Natural killer cell (primary cell): ENCODE measurements around the gene BEST2. TPM values are rescaled to one million over a fixed set of nuclear protein-coding genes. Genes with fewer than 3 reads are reported as not detected.
"Not testable (repeated sequence)": the region's sequence is repeated elsewhere in the genome, so short reads cannot be mapped to it uniquely, and the experiment has no call there.

ENCODE experiments used
- ATAC-seq, 3 donors: fragments of 150-1000 bp in 2 of 3; fragments of 200-7000 bp in 1 of 3; cut with Tn5 transposase; 1 replicate in 1 of 3; 2 replicates in 2 of 3; pipeline ENCODE4 v1.10.0; 2021; ENCODE audit warnings: mild to moderate bottlenecking in 2 of 3, moderate library complexity in 2 of 3
- DNase-seq, 2 donors: peaks; one replicate each; pipeline versions ENCODE4 v3.0.0 to v3.0.0-alpha.2; 2013 to 2021; ENCODE audit warnings: mixed read lengths in 1 of 2
- H3K27ac ChIP-seq: one replicate; pipeline ENCODE4 v1.5.1; 2013; ENCODE audit warnings: mild to moderate bottlenecking, low read length
- H3K27me3 ChIP-seq: one replicate; pipeline ENCODE4 v1.6.1; 2013; ENCODE audit warnings: low read length; ENCODE audit not compliant: control insufficient read depth, insufficient read depth
- H3K36me3 ChIP-seq: one replicate; pipeline ENCODE4 v1.6.1; 2013; ENCODE audit warnings: low read length; ENCODE audit not compliant: control insufficient read depth, insufficient read depth
- H3K4me1 ChIP-seq: one replicate; pipeline ENCODE4 v1.6.1; 2013; ENCODE audit warnings: low read length; ENCODE audit not compliant: control insufficient read depth, insufficient read depth
- H3K4me3 ChIP-seq: one replicate; pipeline ENCODE4 v1.5.1; 2013; ENCODE audit warnings: low read length
- H3K9me3 ChIP-seq: one replicate; pipeline ENCODE4 v1.6.1; 2013; ENCODE audit warnings: low read length; ENCODE audit not compliant: control insufficient read depth, insufficient read depth
- H3K27ac Mint-ChIP-seq, 2 donors: one replicate each; pipeline ENCODE4 v1.8.0; 2022; ENCODE audit warnings: mild to moderate bottlenecking in 2 of 2, mixed read lengths in 2 of 2, moderate library complexity in 1 of 2
- H3K27me3 Mint-ChIP-seq, 2 donors: one replicate each; pipeline ENCODE4 v1.8.0; 2022; ENCODE audit warnings: low read depth in 2 of 2, mixed read lengths in 2 of 2
- H3K36me3 Mint-ChIP-seq: one replicate; pipeline ENCODE4 v1.8.0; 2022; ENCODE audit warnings: mixed read lengths
- H3K4me1 Mint-ChIP-seq, 2 donors: one replicate each; pipeline ENCODE4 v1.8.0; 2022; ENCODE audit warnings: mixed read lengths in 2 of 2
- H3K4me3 Mint-ChIP-seq: one replicate; pipeline ENCODE4 v1.8.0; 2022; ENCODE audit warnings: mild to moderate bottlenecking, moderate library complexity, mixed read lengths
- H3K9me3 Mint-ChIP-seq, 2 donors: one replicate each; pipeline ENCODE4 v1.8.0; 2022; ENCODE audit warnings: mixed read lengths in 2 of 2
- CTCF ChIP-seq: fragments of 200-600 bp; IDR thresholded peaks from one replicate; pipeline ENCODE4 v1.8.0; 2022; ENCODE audit warnings: antibody characterized with exemption
- WGBS: methylation state at CpG from one replicate; pipeline ENCODE4 v1.1.7; 2013; ENCODE audit warnings: missing lambda C conversion rate; ENCODE audit not compliant: insufficient coverage; 5-methylcytosine and 5-hydroxymethylcytosine counted together
- intact Hi-C: fragments of 100-400 bp; cut with micrococcal nuclease; formaldehyde crosslinking; loops from one replicate; pipeline ENCODE4 v1.14.2; 2022
- total RNA-seq, 4 donors: library from RNA; stranded (reverse); fragments of 120-200 nt in 1 of 4; gene quantifications; one replicate each; pipeline versions ENCODE4 v1.2.3 to v1.2.4, GENCODE V29; 2013 to 2022

Gene BEST2
- total RNA-seq, 3 donors from 2014 or later (not counting 1 experiment from before 2014, with no cell fraction given): not detected

DNA sequence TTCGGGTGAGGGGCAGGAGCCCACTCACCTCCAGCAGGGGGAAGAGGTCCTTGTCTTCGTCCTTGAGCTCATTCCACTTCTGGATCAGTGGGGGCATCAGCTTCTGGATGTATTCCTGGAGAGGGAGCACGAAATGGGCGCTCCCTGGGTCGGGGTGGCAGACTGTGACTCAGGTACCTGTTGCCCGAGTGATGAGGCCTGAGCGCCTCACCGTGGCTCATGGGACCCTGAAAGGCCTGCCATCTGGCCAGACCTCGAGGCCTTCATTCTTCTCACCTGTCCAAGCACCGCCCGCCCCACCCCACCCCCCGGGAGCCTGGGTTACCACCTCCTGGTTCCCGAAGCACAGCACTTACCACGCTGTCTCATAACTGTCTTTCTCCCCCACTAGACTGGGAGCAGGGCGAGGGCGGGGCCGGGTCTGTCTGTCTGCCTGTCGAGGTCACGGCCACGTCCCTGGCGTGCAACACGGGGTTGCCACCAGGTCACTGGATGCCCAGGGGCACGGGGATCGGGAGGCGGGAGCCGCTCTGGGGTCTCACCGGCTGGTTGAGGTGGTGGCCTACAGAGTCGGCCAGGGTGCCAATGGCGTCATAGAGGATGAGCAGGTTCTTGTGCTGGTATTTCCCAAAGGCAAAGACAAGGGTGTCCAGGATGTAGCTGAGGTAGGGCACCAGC lies 45.8 kb upstream of the BEST2 start:
- no peak overlapping the region for H3K27ac Mint-ChIP-seq
- intact Hi-C loops: no loop called here

DNA sequence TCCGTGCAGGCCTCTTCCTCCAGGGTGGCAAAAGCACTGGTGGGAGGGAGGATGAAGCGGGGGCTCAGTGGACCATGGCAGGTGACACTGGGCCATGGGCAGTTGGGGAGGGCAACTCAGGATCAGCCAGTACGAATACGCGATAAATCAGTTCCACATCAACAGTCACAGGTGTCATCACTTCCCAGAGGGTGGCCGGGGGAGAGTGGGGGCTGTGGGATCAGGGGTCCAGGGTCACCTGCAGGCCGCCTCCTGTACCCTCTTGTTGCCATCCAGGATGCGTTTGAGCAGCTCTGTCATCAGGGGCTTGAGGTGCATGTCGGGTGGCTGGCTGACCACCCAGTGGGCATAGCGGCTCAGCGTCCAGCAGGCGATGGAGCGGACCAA lies 45.3 kb upstream of the BEST2 start:
- H3K27ac ChIP-seq: no peak overlapping the region
- H3K4me3 ChIP-seq: no peak overlapping the region
- ATAC-seq: no peak
- no peaks in the 10 kb centered on the region for H3K9me3 ChIP-seq
- Mint-ChIP-seq H3K36me3 (no peaks in the 10 kb centered on the region), H3K27me3 (no peaks in the 10 kb centered on the region), H3K4me3 (no peak overlapping the region), H3K9me3 (no peaks in the 10 kb centered on the region), H3K27ac (no peak overlapping the region), H3K4me1 (no peaks in the 10 kb centered on the region)
- TF ChIP-seq CTCF: no peak
- no peaks in the 10 kb centered on the region for H3K27me3 ChIP-seq
- no peaks in the 10 kb centered on the region for H3K4me1 ChIP-seq
- DNase-seq: no peak
- intact Hi-C loops: no loop called here
- WGBS: 98% methylated on average over 13 of the region's 13 CpGs
- peaks cover 48% of the 10 kb centered on the region for H3K36me3 ChIP-seq

More for the DNA sequence above, 45.8 kb upstream of the BEST2 start:
- ATAC-seq (no peak), DNase-seq (no peak)
- Mint-ChIP-seq H3K36me3 (no peaks in the 10 kb centered on the region), H3K27me3 (no peaks in the 10 kb centered on the region), H3K9me3 (no peaks in the 10 kb centered on the region), H3K4me3 (no peak overlapping the region), H3K4me1 (no peaks in the 10 kb centered on the region)
- H3K27ac ChIP-seq: no peak overlapping the region
- H3K36me3 ChIP-seq: peaks cover 52% of the 10 kb centered on the region
- H3K4me3 ChIP-seq: no peak overlapping the region
- H3K4me1 ChIP-seq: no peaks in the 10 kb centered on the region
- H3K9me3 ChIP-seq: no peaks in the 10 kb centered on the region
- H3K27me3 ChIP-seq: no peaks in the 10 kb centered on the region
- TF ChIP-seq CTCF: no peak
- 96% methylated on average over 29 of the region's 29 CpGs for WGBS

DNA sequence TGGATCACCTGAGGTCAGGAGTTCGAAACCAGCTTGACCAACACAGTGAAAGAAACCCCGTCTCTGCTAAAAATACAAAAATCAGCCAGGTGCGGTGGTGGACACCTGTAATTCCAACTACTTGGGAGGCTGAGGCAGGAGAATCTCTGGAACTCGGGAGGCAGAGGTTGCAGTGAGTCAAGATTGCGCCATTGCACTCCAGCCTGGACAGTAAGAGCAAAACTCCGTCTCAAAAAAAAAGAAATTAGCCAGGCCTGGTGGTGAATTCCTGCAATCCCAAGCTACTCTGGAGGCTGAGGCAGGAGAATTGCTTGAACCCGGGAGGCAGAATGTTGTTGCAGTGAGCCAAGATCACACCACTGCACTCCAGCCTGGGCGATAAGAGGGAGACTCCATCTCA lies 43.0 kb upstream of the BEST2 start:
- Histone ChIP-seq H3K9me3 (no peaks in the 10 kb centered on the region), H3K4me1 (no peaks in the 10 kb centered on the region), H3K27ac (no peak overlapping the region), H3K4me3 (no peak overlapping the region), H3K27me3 (no peaks in the 10 kb centered on the region), H3K36me3 (peaks cover 47% of the 10 kb centered on the region)
- TF ChIP-seq CTCF: no peak
- Mint-ChIP-seq H3K27me3 (no peaks in the 10 kb centered on the region), H3K36me3 (no peaks in the 10 kb centered on the region), H3K27ac (no peak overlapping the region), H3K4me3 (no peak overlapping the region), H3K9me3 (no peaks in the 10 kb centered on the region), H3K4me1 (no peaks in the 10 kb centered on the region)
- ATAC-seq: no peak
- intact Hi-C loops: no loop called here
- DNase-seq: no peak
- WGBS: 98% methylated on average over 8 of the region's 8 CpGs

GRCh38 chr19:12711187-12711586 lies 40.4 kb upstream of the BEST2 start:
- no peak overlapping the region for H3K27ac ChIP-seq
- Mint-ChIP-seq H3K36me3 (no peaks in the 10 kb centered on the region), H3K4me1 (no peaks in the 10 kb centered on the region), H3K27me3 (no peaks in the 10 kb centered on the region), H3K4me3 (no peak overlapping the region), H3K27ac (no peak overlapping the region), H3K9me3 (no peaks in the 10 kb centered on the region)
- TF ChIP-seq CTCF: no peak
- H3K4me3 ChIP-seq: no peak overlapping the region
- H3K27me3 ChIP-seq: no peaks in the 10 kb centered on the region
- DNase-seq (no peak), ATAC-seq (no peak)
- H3K9me3 ChIP-seq: no peaks in the 10 kb centered on the region
- H3K4me1 ChIP-seq: no peaks in the 10 kb centered on the region
- peaks cover 49% of the 10 kb centered on the region for H3K36me3 ChIP-seq
- 98% methylated on average over 17 of the region's 17 CpGs for WGBS
- intact Hi-C loops: no loop called here

GRCh38 chr19:12712077-12712476 lies 39.5 kb upstream of the BEST2 start:
- peak in 1 of 2 donors; percentile 47 for DNase-seq
- ATAC-seq, H3K27me3 Mint-ChIP-seq, H3K4me1 Mint-ChIP-seq, H3K4me3 Mint-ChIP-seq, H3K9me3 ChIP-seq, H3K27ac Mint-ChIP-seq, H3K4me1 ChIP-seq, H3K27me3 ChIP-seq, H3K27ac ChIP-seq, H3K9me3 Mint-ChIP-seq, H3K36me3 Mint-ChIP-seq, intact Hi-C loops, H3K4me3 ChIP-seq: not testable (repeated sequence)
- H3K36me3 ChIP-seq: peaks cover 47% of the 10 kb centered on the region
- 95% methylated on average over 9 of the region's 14 CpGs for WGBS
